ACHN (cell line): ENCODE results near the gene BEND3.
A peak's percentile ranks its signal among the peaks of the same experiment; 100 is the strongest.
"Not testable (repeated sequence)": the region's sequence is repeated elsewhere in the genome, so short reads cannot be mapped to it uniquely, and the experiment has no call there.

Source experiments
- DNase-seq: peaks from one replicate; pipeline ENCODE4 v3.0.0-alpha.2; 2015
- in situ Hi-C: cut with HindIII; loops from 2 replicates; pipeline ENCODE4 v1.10.0; 2017; ENCODE audit warnings: low sequenced_read_pairs, low pct_ligation_motif_present, low pct_unique_long_range_greater_than_20kb

BEND3 gene

DNA sequence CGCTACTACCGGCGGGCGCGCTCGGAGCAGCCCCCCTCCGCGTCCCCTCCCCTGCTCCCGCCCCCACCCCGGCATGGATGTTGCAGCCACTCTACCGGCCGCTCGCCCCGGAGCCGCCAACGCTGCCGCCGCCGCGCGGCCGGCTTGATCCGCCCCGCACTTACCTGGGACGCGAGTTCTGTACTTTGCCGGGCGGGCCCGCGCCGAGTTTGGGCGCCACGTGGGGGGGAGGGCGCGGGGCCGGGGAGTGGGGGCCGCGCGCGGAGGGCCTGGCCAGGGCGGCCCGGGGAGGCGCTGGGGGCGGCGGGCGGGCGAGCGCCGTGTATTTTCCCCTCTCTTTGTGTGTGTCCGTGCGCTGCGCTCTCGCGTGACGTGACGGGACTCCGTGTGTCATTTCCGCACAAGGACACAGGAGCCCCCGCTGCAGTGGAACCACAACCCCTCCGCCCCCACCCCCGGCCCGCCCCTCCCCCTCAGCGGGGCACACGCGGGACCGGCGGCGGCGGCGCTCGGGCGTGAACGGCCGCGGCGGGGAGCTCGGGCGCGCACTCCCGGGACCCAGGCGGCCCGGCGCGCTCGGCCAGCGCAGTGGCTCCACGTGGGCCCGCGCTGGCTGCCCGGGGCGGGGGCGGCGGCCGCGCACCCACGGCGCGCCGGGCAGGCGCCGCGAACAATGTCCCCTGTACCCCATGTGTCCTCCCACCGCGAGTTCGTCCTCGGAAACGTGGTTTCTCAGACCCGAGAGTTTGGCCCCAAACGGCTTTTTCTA lies at the start of gene BEND3:
Gene BEND3, minus strand, starts transcription at position 590 of the 769 bp plus-strand sequence. CDS start 16,230 bp downstream, outside the sequence.
- in situ Hi-C loops: no loop called here
- DNase-seq: peak; percentile 33

DNA sequence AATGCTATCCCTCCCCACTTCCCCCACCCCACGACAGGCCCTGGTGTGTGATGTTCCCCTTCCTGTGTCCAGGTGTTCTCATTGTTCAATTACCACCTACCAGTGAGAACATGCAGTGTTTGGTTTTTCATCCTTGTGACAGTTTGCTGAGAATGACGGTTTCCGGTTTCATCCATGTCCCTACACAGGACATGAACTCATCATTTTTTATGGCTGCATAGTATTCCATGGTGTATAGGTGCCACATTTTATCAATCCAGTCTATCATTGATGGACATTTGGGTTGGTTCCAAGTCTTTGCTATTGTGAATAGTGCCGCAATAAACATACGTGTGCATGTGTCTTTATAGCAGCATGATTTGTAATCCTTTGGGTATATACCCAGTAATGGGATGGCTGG lies 49.0 kb upstream of the BEND3 start:
- in situ Hi-C loops, DNase-seq: not testable (repeated sequence)

DNA sequence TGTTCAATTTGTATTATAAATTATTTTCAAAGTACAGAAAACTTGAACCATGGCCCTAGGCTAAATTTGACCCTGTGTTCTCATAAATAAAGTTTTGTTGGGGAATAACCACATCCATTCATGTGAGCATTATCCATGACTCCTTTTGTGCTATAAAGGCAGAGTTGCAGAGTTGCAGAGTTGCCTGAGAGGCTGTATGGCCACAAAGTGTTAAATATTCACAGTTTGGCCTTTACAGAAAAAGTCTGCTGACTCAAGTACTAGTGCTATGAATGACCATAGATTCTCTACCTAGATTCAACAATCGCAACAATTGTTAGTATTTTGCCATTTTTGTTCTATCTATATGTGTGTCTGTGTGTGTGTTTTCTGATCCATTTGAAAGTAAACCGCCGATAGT lies 46.2 kb upstream of the BEND3 start:
- no peak for DNase-seq
- in situ Hi-C loops: no loop called here

DNA sequence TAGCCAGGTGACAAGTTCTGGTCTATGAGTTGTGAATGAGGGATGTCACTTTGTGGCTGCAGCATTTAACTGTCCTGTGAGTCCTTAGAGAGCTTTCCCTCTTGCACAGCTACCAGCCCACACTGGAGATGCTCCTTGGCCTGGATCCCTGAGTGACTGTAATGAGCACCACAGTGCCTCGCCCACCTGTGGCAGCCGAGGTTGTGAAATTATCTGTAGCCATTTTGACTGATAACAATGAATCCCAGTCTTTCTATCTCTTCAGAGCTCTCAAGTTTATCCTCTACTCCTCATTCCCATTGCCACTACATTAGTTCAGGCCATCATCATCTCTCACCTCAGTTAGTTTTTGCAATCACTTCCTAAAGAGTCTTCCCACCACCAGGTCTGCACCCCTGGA lies 41.3 kb upstream of the BEND3 start:
- DNase-seq: no peak
- in situ Hi-C loops: no loop called here

DNA sequence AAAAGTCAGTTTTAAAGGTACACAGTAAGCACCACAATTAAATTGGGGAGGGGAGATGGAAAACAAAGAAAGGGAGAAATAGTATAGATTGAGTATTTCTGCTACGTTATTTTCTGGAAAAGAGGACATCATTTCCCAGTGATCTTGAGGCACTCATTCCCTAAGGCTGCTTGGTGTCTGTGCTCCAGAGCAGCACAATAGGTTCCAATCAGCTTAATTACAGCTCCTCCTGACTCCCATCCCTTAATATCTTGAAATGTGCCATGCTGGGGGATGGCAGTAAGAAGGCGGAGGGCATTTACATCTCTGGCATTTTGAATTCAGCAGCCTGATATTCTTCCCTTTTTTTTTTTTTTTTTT lies 39.5 kb upstream of the BEND3 start:
- in situ Hi-C loops: no loop called here
- no peak for DNase-seq

DNA sequence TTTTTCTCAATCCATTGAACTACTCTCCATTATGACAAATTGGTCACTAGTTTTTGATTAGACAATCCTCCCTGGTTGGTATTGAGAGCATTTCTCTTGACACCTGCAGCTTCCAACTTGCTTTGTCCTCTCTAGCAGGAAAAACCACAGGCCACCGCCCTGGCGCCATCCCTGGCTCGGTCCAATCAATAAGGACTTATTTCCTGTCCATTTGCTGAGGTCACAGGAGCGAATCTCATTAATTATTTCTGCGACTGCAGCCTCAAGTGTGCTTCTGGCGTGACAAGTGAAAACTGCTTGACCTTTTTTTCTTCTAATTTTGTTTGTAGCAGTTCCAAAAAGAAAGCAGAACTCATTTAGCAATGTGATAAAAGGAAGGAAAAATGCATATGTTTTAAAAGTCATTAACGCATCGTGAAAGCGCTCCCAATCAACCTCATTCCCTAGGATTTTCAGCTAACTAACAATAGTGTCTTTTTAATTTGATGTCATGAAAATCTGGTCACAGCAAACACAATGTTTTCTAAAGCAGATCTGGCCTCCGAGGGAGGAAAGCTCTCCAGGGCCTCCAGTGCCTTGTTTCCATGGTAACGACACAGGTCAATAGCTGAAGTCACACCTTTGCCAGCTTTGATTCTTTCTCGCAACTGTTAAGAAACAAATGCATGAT lies 39.0 kb upstream of the BEND3 start:
- DNase-seq: no peak
- in situ Hi-C loops: no loop called here

DNA sequence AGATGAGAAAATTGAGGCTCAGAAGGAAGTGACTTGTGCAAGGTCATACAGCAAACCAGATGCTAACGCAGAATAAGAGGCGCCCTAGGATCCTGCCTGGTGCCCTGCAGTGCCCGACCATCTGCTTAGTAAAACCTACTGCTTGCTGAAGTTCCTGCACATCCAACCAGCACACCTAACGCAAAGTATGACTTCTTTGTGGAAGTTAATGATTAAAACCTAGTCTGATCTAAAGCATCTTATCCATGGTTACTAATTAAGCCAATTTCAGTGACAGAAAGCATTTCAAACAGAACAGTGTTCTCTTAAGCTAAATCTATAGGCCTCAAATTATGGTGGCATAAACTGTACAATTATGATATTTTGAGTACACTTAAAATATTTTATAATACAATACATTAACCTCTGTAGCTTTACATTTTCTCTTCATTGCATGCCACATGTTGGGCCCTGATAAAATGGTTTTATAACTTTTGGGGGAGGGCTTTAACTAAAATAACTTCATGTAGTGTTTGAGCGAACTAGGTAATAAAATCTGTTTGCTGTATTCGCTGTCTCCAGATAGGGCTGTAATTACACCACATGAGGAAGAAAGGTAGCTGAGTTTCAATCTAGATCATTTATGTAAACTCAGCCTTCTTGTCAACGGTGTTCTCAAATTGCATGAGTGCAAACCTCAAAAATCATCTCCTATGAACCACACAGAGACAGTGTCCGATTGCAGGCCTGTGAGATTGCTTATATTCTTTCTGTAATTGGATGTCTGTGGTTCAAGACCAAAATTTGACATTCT lies 37.5 kb upstream of the BEND3 start:
- peak; percentile 25 for DNase-seq
- in situ Hi-C loops: no loop called here

DNA sequence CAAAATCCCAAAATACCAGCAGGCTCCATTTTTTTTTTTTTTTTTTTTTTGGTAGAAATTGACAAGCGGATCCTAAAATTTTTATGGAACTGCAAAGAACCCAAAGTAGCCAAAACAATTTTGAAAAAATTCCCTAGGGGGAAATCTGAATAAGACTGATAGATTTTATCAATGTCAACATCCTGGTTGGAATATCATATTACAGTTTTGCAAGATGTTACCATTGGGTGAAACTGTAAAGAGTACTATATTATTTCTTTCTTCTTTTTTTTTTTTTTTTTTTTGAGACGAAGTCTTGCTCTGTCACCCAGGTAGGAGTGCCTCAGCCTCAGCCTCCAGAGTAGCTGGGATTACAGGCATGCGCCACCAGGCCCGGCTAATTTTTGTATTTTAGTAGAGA lies 29.4 kb upstream of the BEND3 start:
- no peak for DNase-seq
- in situ Hi-C loops: no loop called here

DNA sequence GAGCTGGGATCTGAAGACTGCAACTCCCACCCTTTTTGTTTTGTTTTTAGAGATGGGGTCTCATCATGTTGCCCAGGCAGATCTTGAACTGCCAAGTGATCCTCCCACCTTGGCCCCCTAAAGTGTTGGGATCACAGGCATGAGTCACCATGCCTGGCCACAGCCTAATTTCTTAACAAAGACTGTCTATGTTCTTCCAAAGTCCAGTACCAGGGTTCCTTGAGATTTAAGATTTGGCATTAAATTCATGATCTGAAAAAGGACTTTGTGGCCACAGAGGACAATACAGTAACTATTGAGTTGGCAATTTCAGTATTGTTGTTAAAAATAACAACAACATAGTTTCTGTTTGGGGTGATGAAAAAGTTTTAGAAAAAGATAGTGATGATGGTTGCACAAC lies 28.7 kb upstream of the BEND3 start:
- in situ Hi-C loops: no loop called here
- no peak for DNase-seq

DNA sequence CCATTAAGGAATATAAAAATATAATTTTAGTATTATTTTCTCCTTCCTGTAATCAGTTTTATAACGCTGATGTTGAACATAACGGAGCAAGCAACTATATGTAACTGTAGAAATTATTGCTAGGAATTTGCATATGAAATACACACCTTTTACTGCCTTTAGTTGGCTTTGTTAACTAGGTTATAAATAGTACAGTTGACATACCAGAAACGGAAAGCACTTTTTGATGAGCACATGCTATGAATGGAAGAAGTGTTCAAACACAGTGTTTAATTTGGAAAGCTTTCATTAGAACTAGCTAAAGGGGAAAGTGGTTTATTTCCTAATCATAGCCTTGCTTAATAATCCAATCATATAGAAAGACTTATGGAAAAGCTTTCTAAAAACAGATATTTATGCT lies 25.3 kb upstream of the BEND3 start:
- in situ Hi-C loops: no loop called here
- DNase-seq: no peak

DNA sequence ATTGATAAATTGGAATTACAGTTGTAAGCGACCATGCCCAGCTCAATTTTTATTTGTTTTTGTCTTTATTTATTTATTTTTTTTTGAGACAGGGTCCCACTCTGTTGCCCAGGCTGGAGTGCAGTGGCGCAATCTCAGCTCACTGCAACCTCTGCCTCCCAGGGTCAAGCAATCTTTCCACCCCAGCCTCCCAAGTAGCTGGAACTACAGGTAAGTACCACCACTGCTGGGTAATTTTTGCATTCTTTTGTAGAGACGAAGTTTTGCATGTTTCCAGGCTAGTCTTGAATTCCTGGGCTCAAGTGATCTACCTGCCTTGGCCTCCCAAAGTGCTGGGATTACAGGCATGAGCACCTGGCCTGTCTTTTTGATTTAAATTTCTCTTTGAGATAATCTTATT lies 21.0 kb upstream of the BEND3 start:
- in situ Hi-C loops, DNase-seq: not testable (repeated sequence)

DNA sequence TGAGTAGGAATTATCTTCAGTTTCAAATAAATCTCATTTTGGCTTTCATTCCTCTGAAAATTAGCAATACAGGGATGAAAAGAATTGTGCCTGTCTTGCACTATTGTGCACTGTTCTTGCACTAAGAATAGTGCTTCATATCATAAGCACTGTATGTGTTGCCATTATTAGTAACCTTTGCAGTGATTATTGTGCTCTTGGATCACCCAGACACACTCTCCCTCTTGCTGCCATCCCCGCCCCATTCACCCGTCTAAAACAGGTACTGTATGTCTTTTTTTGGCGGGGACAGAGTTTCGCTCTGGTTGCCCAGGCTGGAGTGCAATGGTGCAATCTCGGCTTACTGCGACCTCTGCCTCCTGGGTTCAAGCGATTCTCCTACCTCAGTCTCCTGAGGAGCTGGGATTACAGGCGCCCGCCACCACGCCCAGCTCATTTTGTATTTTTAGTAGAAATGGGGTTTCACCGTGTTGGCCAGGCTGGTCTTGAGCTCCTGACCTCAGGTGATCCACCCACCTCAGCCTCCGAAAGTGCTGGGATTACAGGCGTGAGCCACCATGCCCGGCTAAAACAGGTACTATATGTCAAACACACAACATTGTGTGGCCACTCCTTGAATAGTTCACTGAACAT lies 19.8 kb upstream of the BEND3 start:
- in situ Hi-C loops, DNase-seq: not testable (repeated sequence)

DNA sequence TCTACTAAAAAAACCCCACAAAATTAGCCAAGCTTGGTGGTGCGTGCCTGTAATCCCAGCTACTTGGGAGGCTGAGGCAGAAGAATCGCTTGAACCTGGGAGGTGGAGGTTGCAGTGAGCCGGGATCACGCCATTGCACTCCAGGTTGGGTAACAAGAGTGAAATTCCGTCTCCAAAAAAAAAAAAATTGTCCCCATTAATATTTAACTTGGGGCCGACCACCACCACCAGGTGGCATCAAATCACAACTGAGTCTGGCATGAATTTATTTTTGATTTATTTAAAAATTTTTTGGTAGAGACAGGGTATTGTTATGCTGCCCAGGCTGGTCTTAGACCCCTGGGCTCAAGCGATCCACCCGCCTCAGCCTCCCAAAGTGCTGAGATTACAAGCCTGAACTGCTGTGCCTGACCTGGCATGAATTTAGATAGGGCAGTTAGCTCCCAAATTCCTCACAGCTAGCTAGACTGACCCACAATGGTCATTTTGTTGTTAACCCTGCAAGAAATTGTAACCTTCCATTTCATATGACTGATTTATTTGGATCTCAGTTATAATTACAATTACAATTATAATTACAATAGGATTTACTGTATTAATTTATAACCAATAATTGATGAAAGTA lies 17.1 kb upstream of the BEND3 start:
- in situ Hi-C loops: no loop called here
- peak; percentile 37 for DNase-seq

DNA sequence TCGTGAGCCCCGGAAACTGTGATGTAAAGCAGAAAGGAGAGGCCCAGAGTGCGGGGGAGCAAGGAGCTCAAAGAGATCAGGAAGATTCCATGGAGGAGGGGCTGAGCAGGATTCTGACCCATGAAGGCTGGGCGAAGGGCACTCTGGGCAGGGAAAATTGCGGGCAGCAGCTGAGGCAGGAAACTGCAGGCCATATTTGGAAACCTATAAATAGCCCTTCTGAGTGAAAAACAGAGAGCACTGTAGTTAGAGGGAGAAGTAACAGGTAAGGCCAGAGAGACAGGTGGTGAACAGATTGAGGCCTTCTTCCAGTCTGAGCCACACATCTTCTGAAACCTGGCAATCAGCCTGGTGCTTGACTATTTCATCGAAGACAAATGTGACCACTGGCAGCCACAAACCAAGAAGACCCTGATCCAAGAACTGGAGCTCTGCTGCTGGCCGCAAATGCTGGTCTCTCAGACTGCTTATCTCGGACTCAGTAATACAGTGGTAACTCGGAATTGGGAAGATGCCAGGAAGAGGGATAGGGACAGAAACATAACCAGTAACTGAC lies 14.1 kb upstream of the BEND3 start:
- in situ Hi-C loops: no loop called here
- no peak for DNase-seq

DNA sequence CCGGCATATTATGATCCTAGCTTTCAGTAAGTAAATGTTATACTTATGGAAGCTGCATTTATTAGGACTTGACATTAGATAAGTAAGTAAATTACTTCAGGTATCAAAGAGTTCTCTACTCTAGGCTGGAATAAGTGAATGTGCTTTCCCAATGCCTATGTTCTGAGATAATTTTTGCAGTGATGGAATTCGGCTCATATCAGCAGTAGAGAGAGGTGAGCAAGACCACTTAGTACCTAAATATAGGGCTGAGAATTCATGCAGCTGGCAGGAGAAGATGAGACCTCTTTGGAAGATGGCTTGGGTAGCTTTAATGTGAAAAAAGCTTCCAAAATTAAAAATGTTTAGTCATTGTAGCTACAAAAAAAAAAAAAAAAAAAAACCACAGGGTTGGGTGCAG lies 13.3 kb upstream of the BEND3 start:
- in situ Hi-C loops: no loop called here
- no peak for DNase-seq

DNA sequence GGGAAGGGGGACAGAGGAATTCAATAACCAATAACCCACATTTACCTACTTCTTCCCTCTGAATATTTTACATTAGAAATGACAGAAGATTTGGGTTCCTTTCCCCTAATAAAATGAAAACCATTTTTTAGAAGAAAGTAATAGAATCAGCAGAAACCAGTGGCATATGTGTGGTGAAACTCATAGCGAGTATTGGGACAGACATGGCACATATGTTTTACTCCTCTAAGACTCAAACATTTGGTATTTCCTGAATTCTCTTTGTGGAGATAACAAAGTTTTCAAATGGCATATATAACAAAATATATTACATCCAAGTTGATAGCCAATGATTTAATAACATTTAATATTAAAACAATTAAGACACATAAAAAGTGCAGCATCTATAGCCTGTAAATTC lies 12.9 kb upstream of the BEND3 start:
- DNase-seq: no peak
- in situ Hi-C loops: no loop called here

DNA sequence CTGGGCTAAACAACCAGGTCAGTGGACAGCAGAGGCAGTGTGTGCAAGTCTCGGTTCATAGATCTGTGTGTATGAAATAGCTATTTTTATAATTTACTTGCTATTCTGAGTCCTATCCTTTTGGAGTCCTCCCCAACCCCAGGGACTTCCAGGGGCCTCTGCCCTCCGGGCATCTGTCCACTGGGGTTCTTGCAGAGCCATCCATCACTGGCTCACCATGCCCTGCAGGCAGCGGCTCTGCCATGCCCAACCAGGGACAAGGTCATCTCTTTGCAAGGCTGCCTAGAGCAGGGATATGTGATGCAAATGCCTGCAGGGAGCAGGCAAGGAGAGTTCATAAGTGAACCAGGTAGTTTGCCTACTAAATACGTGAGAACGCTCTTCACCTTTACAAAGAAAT lies 10.5 kb upstream of the BEND3 start:
- no peak for DNase-seq
- in situ Hi-C loops: no loop called here

DNA sequence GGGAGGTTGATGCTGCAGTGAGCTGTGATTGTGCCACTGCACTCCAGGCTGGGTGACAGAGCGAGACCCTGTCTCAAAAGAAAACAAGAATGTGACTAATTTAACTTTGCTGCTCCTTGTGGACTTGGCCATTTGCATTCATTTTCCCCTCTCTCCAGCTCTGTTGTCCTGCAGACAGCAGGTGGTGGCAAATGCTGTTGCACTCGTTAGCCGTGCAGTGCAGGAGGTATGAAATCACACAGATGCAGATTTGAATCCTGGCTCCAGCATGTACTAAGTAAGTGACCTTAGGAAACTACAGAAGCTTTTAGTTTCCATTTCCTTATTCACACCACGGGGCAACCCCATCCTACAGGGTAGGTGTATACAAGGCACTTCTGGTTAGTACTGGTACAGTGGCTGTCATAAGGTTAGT lies 9.6 kb upstream of the BEND3 start:
- DNase-seq: no peak
- in situ Hi-C loops: no loop called here
